Activated T-cell treated with anti-CD3 and anti-CD28 coated beads, Interleukin-2, amount 50 U/mL, for 4 hours (primary cell): ENCODE measurements around the gene ENTPD1. TPM values are rescaled to one million over a fixed set of nuclear protein-coding genes. Genes with fewer than 3 reads are reported as not detected.
A peak's percentile ranks its signal among the peaks of the same experiment; 100 is the strongest.

Experiments
- ATAC-seq, 2 donors: fragments of 200-7000 bp; cut with Tn5 transposase; one replicate each; pipeline ENCODE4 v1.10.0; 2021
- DNase-seq: peaks from one replicate; pipeline ENCODE4 v3.0.0-alpha.2; 2020
- H3K27me3 Mint-ChIP-seq: one replicate; pipeline ENCODE4 v1.8.0; 2021; ENCODE audit warnings: low read depth, mixed read lengths
- H3K36me3 Mint-ChIP-seq: one replicate; pipeline ENCODE4 v1.8.0; 2022; ENCODE audit warnings: mixed read lengths; ENCODE audit not compliant: insufficient read depth
- H3K4me1 Mint-ChIP-seq: one replicate; pipeline ENCODE4 v1.8.0; 2021; ENCODE audit warnings: low read depth, mixed read lengths
- H3K4me3 Mint-ChIP-seq: one replicate; pipeline ENCODE4 v1.8.0; 2021; ENCODE audit warnings: mild to moderate bottlenecking, moderate library complexity, mixed read lengths
- H3K9me3 Mint-ChIP-seq: one replicate; pipeline ENCODE4 v1.8.0; 2021; ENCODE audit warnings: mixed read lengths
- total RNA-seq, 3 donors: library from RNA; stranded (reverse); gene quantifications; one replicate each; pipeline ENCODE4 v1.2.1, GENCODE V29; 2021

Gene ENTPD1
- total RNA-seq, 3 donors from 2014 or later = 0.23 to 0.66 (median 0.57) TPM

- Mint-ChIP-seq H3K36me3 (no peaks in the 10 kb centered on the region), H3K27me3 (no peaks in the 10 kb centered on the region), H3K4me3 (no peak overlapping the region), H3K4me1 (peaks cover 25% of the 10 kb centered on the region), H3K9me3 (peaks cover 3% of the 10 kb centered on the region)
- ATAC-seq (no peak), DNase-seq (no peak)
Measured at GRCh38 chr10:95836610-95837355, 80.8 kb downstream of the ENTPD1 start.

- Mint-ChIP-seq H3K4me1 (peaks cover 22% of the 10 kb centered on the region), H3K27me3 (no peaks in the 10 kb centered on the region), H3K9me3 (peaks cover 3% of the 10 kb centered on the region), H3K4me3 (no peak overlapping the region), H3K36me3 (no peaks in the 10 kb centered on the region)
- ATAC-seq = no peak
- no peak for DNase-seq
Measured at GRCh38 chr10:95837356-95837776, 81.4 kb downstream of the ENTPD1 start.

GRCh38 chr10:95837783-95838182 is 81.8 kb downstream of the ENTPD1 start:
- DNase-seq (no peak), ATAC-seq (no peak)
- H3K4me1 Mint-ChIP-seq = peaks cover 18% of the 10 kb centered on the region
- peaks cover 3% of the 10 kb centered on the region for H3K9me3 Mint-ChIP-seq
- no peak overlapping the region for H3K4me3 Mint-ChIP-seq
- H3K36me3 Mint-ChIP-seq = no peaks in the 10 kb centered on the region
- H3K27me3 Mint-ChIP-seq = no peaks in the 10 kb centered on the region

GRCh38 chr10:95840121-95840520 is 84.2 kb downstream of the ENTPD1 start:
- DNase-seq (no peak), ATAC-seq (no peak)
- H3K27me3 Mint-ChIP-seq = peaks cover 3% of the 10 kb centered on the region
- no peaks in the 10 kb centered on the region for H3K36me3 Mint-ChIP-seq
- H3K9me3 Mint-ChIP-seq = peaks cover under 1% of the 10 kb centered on the region
- H3K4me3 Mint-ChIP-seq = no peak overlapping the region
- H3K4me1 Mint-ChIP-seq = peaks cover 11% of the 10 kb centered on the region

GRCh38 chr10:95840681-95841080 is 84.7 kb downstream of the ENTPD1 start:
- Mint-ChIP-seq H3K9me3 (no peaks in the 10 kb centered on the region), H3K27me3 (peaks cover 3% of the 10 kb centered on the region), H3K36me3 (no peaks in the 10 kb centered on the region), H3K4me1 (peaks cover 9% of the 10 kb centered on the region), H3K4me3 (no peak overlapping the region)
- ATAC-seq (no peak), DNase-seq (no peak)

- no peak overlapping the region for H3K4me3 Mint-ChIP-seq
- peaks cover 8% of the 10 kb centered on the region for H3K4me1 Mint-ChIP-seq
- H3K9me3 Mint-ChIP-seq = no peaks in the 10 kb centered on the region
- peak; percentile 10 for DNase-seq
- H3K27me3 Mint-ChIP-seq = peaks cover 3% of the 10 kb centered on the region
- no peaks in the 10 kb centered on the region for H3K36me3 Mint-ChIP-seq
- ATAC-seq = peak in 1 of 2 donors; percentile 61
Measured at GRCh38 chr10:95841661-95842498, 85.9 kb downstream of the ENTPD1 start.

- Mint-ChIP-seq H3K27me3 (peaks cover 3% of the 10 kb centered on the region), H3K4me3 (no peak overlapping the region), H3K9me3 (no peaks in the 10 kb centered on the region), H3K4me1 (peaks cover 6% of the 10 kb centered on the region), H3K36me3 (no peaks in the 10 kb centered on the region)
- DNase-seq (no peak), ATAC-seq (no peak)
Measured at GRCh38 chr10:95845411-95845810, 89.4 kb downstream of the ENTPD1 start.

- ATAC-seq (no peak), DNase-seq (no peak)
- Mint-ChIP-seq H3K27me3 (peaks cover 3% of the 10 kb centered on the region), H3K9me3 (no peaks in the 10 kb centered on the region), H3K4me1 (no peaks in the 10 kb centered on the region), H3K4me3 (no peak overlapping the region), H3K36me3 (no peaks in the 10 kb centered on the region)
Measured at GRCh38 chr10:95847007-95847406, 91.0 kb downstream of the ENTPD1 start.

- DNase-seq = no peak
- no peaks in the 10 kb centered on the region for H3K36me3 Mint-ChIP-seq
- H3K4me3 Mint-ChIP-seq = no peak overlapping the region
- no peak for ATAC-seq
- H3K4me1 Mint-ChIP-seq = no peaks in the 10 kb centered on the region
- H3K27me3 Mint-ChIP-seq = peaks cover 3% of the 10 kb centered on the region
- no peaks in the 10 kb centered on the region for H3K9me3 Mint-ChIP-seq
Measured at GRCh38 chr10:95848841-95849240, 92.9 kb downstream of the ENTPD1 start.

GRCh38 chr10:95850791-95851190 is 94.8 kb downstream of the ENTPD1 start:
- DNase-seq (no peak), ATAC-seq (no peak)
- Mint-ChIP-seq H3K36me3 (peaks cover under 1% of the 10 kb centered on the region), H3K4me1 (no peaks in the 10 kb centered on the region), H3K4me3 (no peak overlapping the region), H3K9me3 (peaks cover under 1% of the 10 kb centered on the region), H3K27me3 (peaks cover 2% of the 10 kb centered on the region)

- peaks cover 5% of the 10 kb centered on the region for H3K9me3 Mint-ChIP-seq
- ATAC-seq = no peak
Measured at GRCh38 chr10:95860166-95860940, 104.4 kb downstream of the ENTPD1 start.

GRCh38 chr10:95861386-95861785 is 105.4 kb downstream of the ENTPD1 start:
- Mint-ChIP-seq H3K36me3 (peaks cover 2% of the 10 kb centered on the region), H3K9me3 (no peaks in the 10 kb centered on the region), H3K27me3 (peaks cover 4% of the 10 kb centered on the region), H3K4me3 (no peak overlapping the region), H3K4me1 (peaks cover 8% of the 10 kb centered on the region)
- DNase-seq (no peak), ATAC-seq (no peak)

More at GRCh38 chr10:95860166-95860940, 104.4 kb downstream of the ENTPD1 start:
- peaks cover 10% of the 10 kb centered on the region for H3K27me3 Mint-ChIP-seq
- H3K36me3 Mint-ChIP-seq = peaks cover 8% of the 10 kb centered on the region
- peaks cover 8% of the 10 kb centered on the region for H3K4me1 Mint-ChIP-seq
- no peak for DNase-seq
- H3K4me3 Mint-ChIP-seq = no peak overlapping the region

GRCh38 chr10:95864906-95865813 is 109.2 kb downstream of the ENTPD1 start:
- H3K4me1 Mint-ChIP-seq = peaks cover 11% of the 10 kb centered on the region
- H3K9me3 Mint-ChIP-seq = no peaks in the 10 kb centered on the region
- ATAC-seq (peak; percentile 74 to 86), DNase-seq (peak; percentile 8)
- H3K36me3 Mint-ChIP-seq = peaks cover 5% of the 10 kb centered on the region
- H3K4me3 Mint-ChIP-seq = no peak overlapping the region
- H3K27me3 Mint-ChIP-seq = no peaks in the 10 kb centered on the region
